GM21390 (cell line): ENCODE results near the gene ZBTB33.

Experiments used
- ATAC-seq: cut with Tn5 transposase; IDR thresholded peaks from one replicate; pipeline ENCODE4 v1.9.1; 2021; ENCODE audit not compliant: unreplicated experiment

ZBTB33 gene

GRCh38 chrX:120262859-120263708 is 12.5 kb downstream of the ZBTB33 start:
- no peak for ATAC-seq

- no peak for ATAC-seq
Measured at GRCh38 chrX:120264341-120264740, 13.7 kb downstream of the ZBTB33 start.

GRCh38 chrX:120269373-120270035 is 18.9 kb downstream of the ZBTB33 start:
- no peak for ATAC-seq

GRCh38 chrX:120270567-120270966 is 20.0 kb downstream of the ZBTB33 start:
- no peak for ATAC-seq

- no peak for ATAC-seq
Measured at GRCh38 chrX:120271218-120271617, 20.6 kb downstream of the ZBTB33 start.

- ATAC-seq: no peak
Measured at GRCh38 chrX:120274145-120274544, 23.5 kb downstream of the ZBTB33 start.

GRCh38 chrX:120274958-120275357 is 24.3 kb downstream of the ZBTB33 start:
- ATAC-seq: no peak

- no peak for ATAC-seq
Measured at GRCh38 chrX:120281021-120281624, 30.5 kb downstream of the ZBTB33 start.

GRCh38 chrX:120281761-120282160 is 31.1 kb downstream of the ZBTB33 start:
- no peak for ATAC-seq

- ATAC-seq: no peak
Measured at GRCh38 chrX:120282697-120283096, 32.1 kb downstream of the ZBTB33 start.

- ATAC-seq: no peak
Measured at GRCh38 chrX:120286733-120287512, 36.3 kb downstream of the ZBTB33 start.

- peak; percentile 77 for ATAC-seq
Measured at GRCh38 chrX:120287513-120288112, 37.0 kb downstream of the ZBTB33 start.

GRCh38 chrX:120290107-120290506 is 39.5 kb downstream of the ZBTB33 start:
- no peak for ATAC-seq

- ATAC-seq: no peak
Measured at GRCh38 chrX:120291211-120291610, 40.6 kb downstream of the ZBTB33 start.

GRCh38 chrX:120293015-120293414 is 42.4 kb downstream of the ZBTB33 start:
- no peak for ATAC-seq

- ATAC-seq: no peak
Measured at GRCh38 chrX:120294651-120295050, 44.0 kb downstream of the ZBTB33 start.

GRCh38 chrX:120297923-120298322 is 47.3 kb downstream of the ZBTB33 start:
- ATAC-seq: no peak

- ATAC-seq: no peak
Measured at GRCh38 chrX:120299928-120300327, 49.3 kb downstream of the ZBTB33 start.

- no peak for ATAC-seq
Measured at GRCh38 chrX:120301497-120301896, 50.9 kb downstream of the ZBTB33 start.

- no peak for ATAC-seq
Measured at GRCh38 chrX:120301960-120302359, 51.3 kb downstream of the ZBTB33 start.

- ATAC-seq: peak; percentile 92
Measured at GRCh38 chrX:120302434-120302833, 51.8 kb downstream of the ZBTB33 start.
